ENCODE measurements around the gene SHISA6. TPM values are rescaled to one million over a fixed set of nuclear protein-coding genes. Genes with fewer than 3 reads are reported as not detected.

Gene SHISA6
- polyA plus RNA-seq, 1 donor from 2014 or later, result 1.8 TPM

- H3K9me2 ChIP-seq (ENCODE audit: insufficient read depth, low read length), result no peaks in the 10 kb centered on the region
- H3K79me2 ChIP-seq (replicated peaks; ENCODE audit: insufficient read depth, low read length), result no peaks in the 10 kb centered on the region
- no peaks in the 10 kb centered on the region for H4K20me1 ChIP-seq (ENCODE audit: insufficient read depth)
- no peaks in the 10 kb centered on the region for H3K27me3 ChIP-seq (ENCODE audit: insufficient read depth, low read depth, low read length)
- H3K27ac ChIP-seq (ENCODE audit: low read length), result no peak overlapping the region
- H3K4me3 ChIP-seq (ENCODE audit: low read length), result no peak overlapping the region
- no peak overlapping the region for H2AFZ ChIP-seq (ENCODE audit: low read depth, low read length)
- TF ChIP-seq EZH2 (IDR thresholded peaks at IDR 0.05; ENCODE audit: borderline replicate concordance, insufficient read depth, low read length, poor library complexity, severe bottlenecking) (no peak), SMC3 (conservative IDR thresholded peaks at IDR 0.05; ENCODE audit: poor library complexity) (no peak), MXI1 (conservative IDR thresholded peaks at IDR 0.05; ENCODE audit: poor library complexity, severe bottlenecking) (no peak), REST (IDR thresholded peaks at IDR 0.05; ENCODE audit: borderline replicate concordance) (no peak), CTCF (IDR thresholded peaks at IDR 0.05; ENCODE audit: poor library complexity, severe bottlenecking) (no peak), POLR2AphosphoS5 (IDR thresholded peaks at IDR 0.05) (no peak), TAF1 (IDR thresholded peaks at IDR 0.05; ENCODE audit: low read depth) (no peak), RAD21 (conservative IDR thresholded peaks at IDR 0.05) (no peak), EP300 (conservative IDR thresholded peaks at IDR 0.05; ENCODE audit: poor library complexity, severe bottlenecking) (no peak)
- no peak overlapping the region for H3K4me2 ChIP-seq (ENCODE audit: low read length)
- H3K9me3 ChIP-seq (ENCODE audit: low read length), result no peaks in the 10 kb centered on the region
- H3K9ac ChIP-seq (ENCODE audit: low read length), result no peak overlapping the region
- H3F3A ChIP-seq (ENCODE audit: insufficient read depth, low read length, poor library complexity, severe bottlenecking), result no peaks in the 10 kb centered on the region
- no peaks in the 10 kb centered on the region for H3K36me3 ChIP-seq (ENCODE audit: insufficient read depth, low read length)
These were observed 163.6 kb downstream of the SHISA6 start for GRCh38 chr17:11404431-11405276.

GRCh38 chr17:11406716-11407115 is 165.7 kb downstream of the SHISA6 start:
- no peak overlapping the region for H2AFZ ChIP-seq (ENCODE audit: low read depth, low read length)
- H3K27ac ChIP-seq (ENCODE audit: low read length), result no peak overlapping the region
- no peaks in the 10 kb centered on the region for H3F3A ChIP-seq (ENCODE audit: insufficient read depth, low read length, poor library complexity, severe bottlenecking)
- TF ChIP-seq POLR2AphosphoS5 (IDR thresholded peaks at IDR 0.05) (no peak), TAF1 (IDR thresholded peaks at IDR 0.05; ENCODE audit: low read depth) (no peak), CTCF (IDR thresholded peaks at IDR 0.05; ENCODE audit: poor library complexity, severe bottlenecking) (no peak), EP300 (conservative IDR thresholded peaks at IDR 0.05; ENCODE audit: poor library complexity, severe bottlenecking) (no peak), SMC3 (conservative IDR thresholded peaks at IDR 0.05; ENCODE audit: poor library complexity) (no peak), RAD21 (conservative IDR thresholded peaks at IDR 0.05) (no peak), EZH2 (IDR thresholded peaks at IDR 0.05; ENCODE audit: borderline replicate concordance, insufficient read depth, low read length, poor library complexity, severe bottlenecking) (no peak), MXI1 (conservative IDR thresholded peaks at IDR 0.05; ENCODE audit: poor library complexity, severe bottlenecking) (no peak), REST (IDR thresholded peaks at IDR 0.05; ENCODE audit: borderline replicate concordance) (no peak)
- H3K27me3 ChIP-seq (ENCODE audit: insufficient read depth, low read depth, low read length), result no peaks in the 10 kb centered on the region
- H3K4me3 ChIP-seq (ENCODE audit: low read length), result no peak overlapping the region
- H3K9ac ChIP-seq (ENCODE audit: low read length), result no peak overlapping the region
- H3K9me2 ChIP-seq (ENCODE audit: insufficient read depth, low read length), result no peaks in the 10 kb centered on the region
- H3K4me2 ChIP-seq (ENCODE audit: low read length), result no peak overlapping the region
- no peaks in the 10 kb centered on the region for H3K9me3 ChIP-seq (ENCODE audit: low read length)
- H3K36me3 ChIP-seq (ENCODE audit: insufficient read depth, low read length), result no peaks in the 10 kb centered on the region
- no peaks in the 10 kb centered on the region for H3K79me2 ChIP-seq (replicated peaks; ENCODE audit: insufficient read depth, low read length)
- H4K20me1 ChIP-seq (ENCODE audit: insufficient read depth), result no peaks in the 10 kb centered on the region
